CD14-positive monocyte (primary cell): ENCODE results near the gene IDH2. TPM values are rescaled to one million over a fixed set of nuclear protein-coding genes. Genes with fewer than 3 reads are reported as not detected.
A peak's percentile ranks its signal among the peaks of the same experiment; 100 is the strongest.

ENCODE experiments used
- DNase-seq, 3 donors: peaks; one replicate each; pipeline ENCODE4 v3.0.0-alpha.2; 2011 to 2022
- H2AFZ ChIP-seq: 2 replicates; pipeline ENCODE4 v1.6.0; 2012; ENCODE audit warnings: mild to moderate bottlenecking, low read depth, low read length, inconsistent platforms; ENCODE audit not compliant: insufficient read depth, poor library complexity, severe bottlenecking
- H3K27ac ChIP-seq, 2 donors: 1 replicate in 1 of 2; 2 replicates in 1 of 2; pipeline ENCODE4 v1.5.1; 2012 to 2013; ENCODE audit warnings: low read length in 2 of 2, control low read depth in 1 of 2, inconsistent platforms in 1 of 2, low read depth in 1 of 2, mild to moderate bottlenecking in 1 of 2
- H3K27me3 ChIP-seq, 2 donors: one replicate each; pipeline versions ENCODE4 v1.6.0 to v1.6.1; 2011 to 2013; ENCODE audit warnings: low read length in 2 of 2; ENCODE audit not compliant: control insufficient read depth in 2 of 2, insufficient read depth in 2 of 2
- H3K36me3 ChIP-seq, 2 donors: replicated peaks in 1 of 2; 1 replicate in 1 of 2; 2 replicates in 1 of 2; pipeline versions ENCODE4 v1.5.1 to v1.6.1; 2012 to 2013; ENCODE audit warnings: low read length in 2 of 2, control low read depth in 1 of 2, inconsistent platforms in 1 of 2, mild to moderate bottlenecking in 1 of 2; ENCODE audit not compliant: insufficient read depth in 2 of 2, control insufficient read depth in 1 of 2
- H3K4me1 ChIP-seq, 2 donors: 1 replicate in 1 of 2; 2 replicates in 1 of 2; pipeline versions ENCODE4 v1.5.1 to v1.6.1; 2012 to 2013; ENCODE audit warnings: low read length in 2 of 2, control low read depth in 1 of 2, inconsistent platforms in 1 of 2, mild to moderate bottlenecking in 1 of 2, moderate library complexity in 1 of 2; ENCODE audit not compliant: insufficient read depth in 2 of 2, control insufficient read depth in 1 of 2
- H3K4me2 ChIP-seq: replicated peaks from 2 replicates; pipeline ENCODE3; 2012; ENCODE audit warnings: low read length, moderate library complexity, mild to moderate bottlenecking; ENCODE audit not compliant: poor library complexity, severe bottlenecking; ENCODE audit errors: extremely low read depth
- H3K4me3 ChIP-seq, 3 experiments: fragments of 200-600 bp in 1 of 3; sonication (generic) in 1 of 3; replicated peaks in 1 of 3; 1 replicate in 2 of 3; 2 replicates in 1 of 3; pipeline ENCODE4 v1.5.1; 2011 to 2013; ENCODE audit warnings: low read length in 3 of 3, mild to moderate bottlenecking in 3 of 3, control low read depth in 2 of 3, low read depth in 2 of 3, inconsistent platforms in 1 of 3, moderate library complexity in 1 of 3
- H3K79me2 ChIP-seq: 2 replicates; pipeline ENCODE4 v1.6.0; 2012; ENCODE audit warnings: mild to moderate bottlenecking, control low read depth, inconsistent platforms, low read length, moderate library complexity; ENCODE audit not compliant: insufficient read depth
- H3K9ac ChIP-seq: 2 replicates; pipeline ENCODE4 v1.6.0; 2017; ENCODE audit warnings: low read length, mild to moderate bottlenecking; ENCODE audit not compliant: insufficient read depth, poor library complexity, severe bottlenecking
- H3K9me3 ChIP-seq, 2 donors: replicated peaks in 1 of 2; 1 replicate in 1 of 2; 2 replicates in 1 of 2; pipeline versions ENCODE4 v1.5.1 to v1.6.1; 2012 to 2013; ENCODE audit warnings: low read length in 2 of 2, control low read depth in 1 of 2; ENCODE audit not compliant: control insufficient read depth in 1 of 2, insufficient read depth in 1 of 2
- H4K20me1 ChIP-seq: 2 replicates; pipeline ENCODE4 v1.6.0; 2012; ENCODE audit warnings: mild to moderate bottlenecking, low read length, control low read depth, moderate library complexity; ENCODE audit not compliant: insufficient read depth
- H3K27ac Mint-ChIP-seq, 7 donors: one replicate each; pipeline ENCODE4 v1.8.0; 2020; ENCODE audit warnings: mild to moderate bottlenecking in 7 of 7, mixed read lengths in 7 of 7, moderate library complexity in 6 of 7, inconsistent platforms in 2 of 7
- H3K27me3 Mint-ChIP-seq, 3 donors: one replicate each; pipeline ENCODE4 v1.8.0; 2021 to 2022; ENCODE audit warnings: low read depth in 3 of 3, mild to moderate bottlenecking in 3 of 3, mixed read lengths in 3 of 3, moderate library complexity in 3 of 3, inconsistent platforms in 1 of 3
- H3K36me3 Mint-ChIP-seq, 2 donors: one replicate each; pipeline ENCODE4 v1.8.0; 2020; ENCODE audit warnings: mixed read lengths in 2 of 2, inconsistent platforms in 1 of 2, mild to moderate bottlenecking in 1 of 2
- H3K4me1 Mint-ChIP-seq: one replicate; pipeline ENCODE4 v1.8.0; 2020; ENCODE audit warnings: mild to moderate bottlenecking, mixed read lengths
- H3K4me3 Mint-ChIP-seq, 2 donors: one replicate each; pipeline ENCODE4 v1.8.0; 2020; ENCODE audit warnings: mild to moderate bottlenecking in 2 of 2, mixed read lengths in 2 of 2, moderate library complexity in 1 of 2
- H3K9me3 Mint-ChIP-seq, 7 donors: one replicate each; pipeline ENCODE4 v1.8.0; 2020 to 2022; ENCODE audit warnings: mixed read lengths in 7 of 7, mild to moderate bottlenecking in 6 of 7, moderate library complexity in 6 of 7, inconsistent platforms in 2 of 7
- CTCF ChIP-seq: fragments of 200-600 bp; IDR thresholded peaks from one replicate; pipeline ENCODE4 v1.8.0; 2022; ENCODE audit warnings: antibody characterized with exemption, mild to moderate bottlenecking
- WGBS: methylation state at CpG from one replicate; pipeline ENCODE4 v1.1.5; 2013; ENCODE audit warnings: missing lambda C conversion rate; ENCODE audit not compliant: insufficient coverage; 5-methylcytosine and 5-hydroxymethylcytosine counted together
- intact Hi-C, 2 donors: fragments of 100-400 bp; cut with micrococcal nuclease; formaldehyde crosslinking; loops; one replicate each; pipeline versions ENCODE4 v1.15.0 to v1.15.1; 2023
- polyA plus RNA-seq, 3 donors: library from polyadenylated mRNA; depleted of rRNA in 1 of 3; unstranded in 2 of 3; stranded (reverse) in 1 of 3; fragments of 300-500 nt in 2 of 3; fragments of >200 nt in 1 of 3; fragmentation: Illumina TruSeq in 2 of 3; gene quantifications; 1 replicate in 2 of 3; 2 replicates in 1 of 3; pipeline ENCODE4 v1.2.3, GENCODE V29; 2012 to 2021

IDH2 gene
- polyA plus RNA-seq, 3 donors, result 40.6 to 115 (median 82.2) TPM

GRCh38 chr15:90060797-90061196 is 41.5 kb downstream of the IDH2 start:
- H3K4me2 ChIP-seq, result no peak overlapping the region
- peak in 2 of 3 donors; percentile 49 to 58 for DNase-seq
- peak overlapping the region; percentile 91 to 96 for H3K27ac ChIP-seq
- no peak overlapping the region for H3K4me3 ChIP-seq
- peak overlapping the region; percentile 30 for H3K9ac ChIP-seq
- H4K20me1 ChIP-seq, result no peaks in the 10 kb centered on the region
- TF ChIP-seq CTCF, result no peak
- Mint-ChIP-seq H3K9me3 (no peaks in the 10 kb centered on the region), H3K27me3 (peaks cover 0 to 4% (median 0%) of the 10 kb centered on the region in 3 donors), H3K27ac (peak overlapping the region in 6 of 7 donors; percentile 95 to 99 (median 98)), H3K4me1 (peaks cover 91% of the 10 kb centered on the region), H3K36me3 (peaks cover 7 to 31% of the 10 kb centered on the region in 2 donors), H3K4me3 (no peak overlapping the region)
- H3K9me3 ChIP-seq, result no peaks in the 10 kb centered on the region
- H2AFZ ChIP-seq, result no peak overlapping the region
- peaks cover 74% of the 10 kb centered on the region for H3K79me2 ChIP-seq
- H3K4me1 ChIP-seq, result peaks cover 95 to 98% of the 10 kb centered on the region in 2 donors
- peaks cover 0 to 7% of the 10 kb centered on the region in 2 donors for H3K36me3 ChIP-seq
- intact Hi-C loops, result loop anchor here in 1 of 2 donors (5.0 kb wide), 1 partner anchor 168 kb away; the partner anchor contains the start of gene AP3S2
- WGBS, result 100% methylated on average over 1 of the region's 3 CpGs
- no peaks in the 10 kb centered on the region for H3K27me3 ChIP-seq

GRCh38 chr15:90059208-90059985 is 42.9 kb downstream of the IDH2 start:
- peak; percentile 99 to 100 (median 99) for DNase-seq
- peak overlapping the region; percentile 72 for H3K9ac ChIP-seq
- no peak for TF ChIP-seq CTCF
- H2AFZ ChIP-seq, result no peak overlapping the region
- WGBS, result 44% methylated on average over 8 of the region's 21 CpGs
- H3K9me3 ChIP-seq, result no peaks in the 10 kb centered on the region
- Mint-ChIP-seq H3K36me3 (peaks cover 18 to 43% of the 10 kb centered on the region in 2 donors), H3K27ac (peak overlapping the region; percentile 95 to 99 (median 97)), H3K27me3 (peaks cover 0 to 4% (median 0%) of the 10 kb centered on the region in 3 donors), H3K9me3 (no peaks in the 10 kb centered on the region), H3K4me3 (peak overlapping the region in 1 of 2 donors; percentile 46), H3K4me1 (peaks cover 90% of the 10 kb centered on the region)
- peak overlapping the region; percentile 91 to 96 for H3K27ac ChIP-seq
- intact Hi-C loops, result loop anchor here (2.0 to 5.0 kb wide), 4 partner anchors 25 to 57 kb away; partner anchors contain the start of gene ZNF710 (in 1 of the 2)
- H3K4me3 ChIP-seq, result peak overlapping the region in 1 of 3 experiments; percentile 22
- H4K20me1 ChIP-seq, result no peaks in the 10 kb centered on the region
- no peaks in the 10 kb centered on the region for H3K27me3 ChIP-seq
- H3K36me3 ChIP-seq, result peaks cover 0 to 7% of the 10 kb centered on the region in 2 donors
- H3K4me2 ChIP-seq, result peak overlapping the region; percentile 59
- H3K4me1 ChIP-seq, result peaks cover 90 to 94% of the 10 kb centered on the region in 2 donors
- H3K79me2 ChIP-seq, result peaks cover 76% of the 10 kb centered on the region
